ENCODE measurements around the gene CSKMT.

GRCh38 chr11:62716206-62716605 lies 51.1 kb downstream of the CSKMT start:
- TF ChIP-seq CTCF (IDR thresholded peaks at IDR 0.05) (no peak), POLR2AphosphoS5 (IDR thresholded peaks at IDR 0.05) (no peak)
